H1 (cell line): ENCODE results near the gene SNED1. TPM values are rescaled to one million over a fixed set of nuclear protein-coding genes. Genes with fewer than 3 reads are reported as not detected.

ENCODE experiments used
- CTCF ChIA-PET: fragments of 300-600 bp; sonication (Branson Sonifier 250); formaldehyde crosslinking; loops from one replicate; lab custom pipeline; 2021; ENCODE audit not compliant: partially characterized antibody; lab: Charles Lee
- POLR2A ChIA-PET: fragments of 300-600 bp; sonication (Branson Sonifier 250); formaldehyde crosslinking; loops from one replicate; lab custom pipeline; 2021; ENCODE audit warnings: inconsistent platforms; ENCODE audit not compliant: partially characterized antibody; lab: Charles Lee
- DNase-seq, 2 experiments: peaks; one replicate each; pipeline versions ENCODE4 v3.0.0 to v3.0.0-alpha.2; 2010 to 2022; ENCODE audit warnings: low spot score in 2 of 2, low read depth in 1 of 2, mixed read lengths in 1 of 2
- FAIRE-seq: peaks from 2 replicates; lab custom pipeline; 2011; peaks lifted over from hg19 to GRCh38; lab: Jason Lieb, UNC
- H2AFZ ChIP-seq: 2 replicates; pipeline ENCODE4 v1.8.1; 2012; ENCODE audit warnings: low read length, inconsistent platforms
- H2AK5ac ChIP-seq: 2 replicates; pipeline ENCODE4 v1.6.1; 2013; ENCODE audit warnings: low read depth, low read length
- H2BK120ac ChIP-seq: replicated peaks from 2 replicates; pipeline ENCODE3; 2013; ENCODE audit warnings: low read depth, low read length, inconsistent platforms
- H2BK12ac ChIP-seq: 2 replicates; pipeline ENCODE4 v1.6.1; 2013; ENCODE audit warnings: low read depth, low read length
- H2BK15ac ChIP-seq: 2 replicates; pipeline ENCODE4 v1.6.1; 2013; ENCODE audit warnings: low read length
- H2BK20ac ChIP-seq: 2 replicates; pipeline ENCODE4 v1.6.1; 2013; ENCODE audit warnings: low read length
- H2BK5ac ChIP-seq: 2 replicates; pipeline ENCODE4 v1.6.1; 2013; ENCODE audit warnings: low read depth, low read length
- H3K14ac ChIP-seq: 2 replicates; pipeline ENCODE4 v1.6.1; 2013; ENCODE audit warnings: inconsistent platforms; ENCODE audit not compliant: insufficient read length
- H3K18ac ChIP-seq: 2 replicates; pipeline ENCODE4 v1.6.1; 2013; ENCODE audit warnings: low read length; ENCODE audit errors: extremely low read depth
- H3K23ac ChIP-seq: 2 replicates; pipeline ENCODE4 v1.6.1; 2013; ENCODE audit warnings: inconsistent platforms; ENCODE audit not compliant: insufficient read length
- H3K23me2 ChIP-seq: 2 replicates; pipeline ENCODE4 v1.6.1; 2013; ENCODE audit warnings: low read depth, low read length
- H3K27ac ChIP-seq: 2 replicates; pipeline ENCODE4 v1.6.1; 2011; ENCODE audit warnings: low read depth, low read length, inconsistent platforms
- H3K27me3 ChIP-seq, 4 experiments: replicated peaks in 1 of 4; 1 replicate in 1 of 4; 2 replicates in 3 of 4; pipeline versions ENCODE4 v1.6.1 to v1.8.1; 2011 to 2013; ENCODE audit warnings: low read length in 3 of 4, mild to moderate bottlenecking in 3 of 4, inconsistent platforms in 2 of 4, mixed read lengths in 2 of 4, moderate library complexity in 1 of 4; ENCODE audit not compliant: control insufficient read depth in 3 of 4, insufficient read depth in 3 of 4; ENCODE audit errors: extremely low read depth in 1 of 4
- H3K36me3 ChIP-seq, 4 experiments: 2 replicates each; pipeline versions ENCODE4 v1.6.1 to v1.8.1; 2011 to 2013; ENCODE audit warnings: mild to moderate bottlenecking in 4 of 4, low read length in 3 of 4, moderate library complexity in 2 of 4, control low read depth in 1 of 4, inconsistent platforms in 1 of 4; ENCODE audit not compliant: insufficient read depth in 4 of 4, control insufficient read depth in 2 of 4
- H3K4ac ChIP-seq: replicated peaks from 2 replicates; pipeline ENCODE3; 2013; ENCODE audit warnings: low read length, low read depth, mixed read lengths, inconsistent platforms; ENCODE audit not compliant: insufficient read length
- H3K4me1 ChIP-seq, 4 experiments: replicated peaks in 1 of 4; 1 replicate in 1 of 4; 2 replicates in 3 of 4; pipeline versions ENCODE4 v1.6.1 to v1.8.1; 2011 to 2013; ENCODE audit warnings: low read length in 3 of 4, inconsistent platforms in 2 of 4, mixed read lengths in 1 of 4; ENCODE audit not compliant: insufficient read depth in 4 of 4, control insufficient read depth in 3 of 4
- H3K4me2 ChIP-seq, 2 experiments: 2 replicates each; pipeline versions ENCODE4 v1.6.1 to v1.8.1; 2011 to 2013; ENCODE audit warnings: low read depth in 2 of 2, low read length in 2 of 2, control low read depth in 1 of 2, inconsistent platforms in 1 of 2, mild to moderate bottlenecking in 1 of 2; ENCODE audit not compliant: insufficient read depth in 1 of 2
- H3K4me3 ChIP-seq, 4 experiments: fragments of 200-600, 300-600 bp in 1 of 4; sonication (generic), shearing (Covaris generic), sonication (Bioruptor Twin) in 1 of 4; 2 replicates each; pipeline versions ENCODE4 v1.5.1 to v1.8.1; 2011 to 2016; ENCODE audit warnings: low read length in 4 of 4, low read depth in 3 of 4, control low read depth in 2 of 4, inconsistent platforms in 2 of 4, mild to moderate bottlenecking in 2 of 4, mixed read lengths in 1 of 4, moderate library complexity in 1 of 4; ENCODE audit not compliant: insufficient read depth in 2 of 4; ENCODE audit errors: extremely low read depth in 1 of 4
- H3K56ac ChIP-seq: replicated peaks from 2 replicates; pipeline ENCODE3; 2013; ENCODE audit warnings: low read depth, mild to moderate bottlenecking, mixed read lengths, low read length, inconsistent platforms; ENCODE audit not compliant: insufficient read length
- H3K79me1 ChIP-seq: 2 replicates; pipeline ENCODE4 v1.6.1; 2013; ENCODE audit warnings: low read depth, low read length, control low read depth
- H3K79me2 ChIP-seq, 2 experiments: 2 replicates each; pipeline versions ENCODE4 v1.6.1 to v1.8.1; 2012 to 2013; ENCODE audit warnings: low read length in 2 of 2, mild to moderate bottlenecking in 2 of 2, inconsistent platforms in 1 of 2; ENCODE audit not compliant: insufficient read depth in 2 of 2, control insufficient read depth in 1 of 2
- H3K9ac ChIP-seq, 4 experiments: replicated peaks in 1 of 4; 1 replicate in 1 of 4; 2 replicates in 3 of 4; pipeline versions ENCODE4 v1.6.1 to v1.8.1; 2011 to 2013; ENCODE audit warnings: low read depth in 3 of 4, low read length in 3 of 4, control low read depth in 2 of 4, mild to moderate bottlenecking in 2 of 4, moderate library complexity in 2 of 4, inconsistent platforms in 1 of 4; ENCODE audit errors: extremely low read depth in 1 of 4
- H3K9me3 ChIP-seq, 2 experiments: 2 replicates each; pipeline versions ENCODE4 v1.6.1 to v1.8.1; 2012 to 2013; ENCODE audit warnings: mild to moderate bottlenecking in 2 of 2, moderate library complexity in 2 of 2, control low read depth in 1 of 2, inconsistent platforms in 1 of 2, low read depth in 1 of 2, low read length in 1 of 2, mixed read lengths in 1 of 2; ENCODE audit not compliant: insufficient read depth in 2 of 2
- H4K20me1 ChIP-seq, 2 experiments: replicated peaks in 1 of 2; 2 replicates each; pipeline versions ENCODE3 to v1.8.1; 2011 to 2013; ENCODE audit warnings: inconsistent platforms in 2 of 2, low read length in 2 of 2, mild to moderate bottlenecking in 1 of 2; ENCODE audit not compliant: insufficient read depth in 2 of 2, control insufficient read depth in 1 of 2
- H4K5ac ChIP-seq: 2 replicates; pipeline ENCODE4 v1.6.1; 2013; ENCODE audit warnings: low read length, low read depth, mixed read lengths, inconsistent platforms; ENCODE audit not compliant: insufficient read length
- H4K8ac ChIP-seq: 2 replicates; pipeline ENCODE4 v1.8.0; 2013; ENCODE audit warnings: mild to moderate bottlenecking, moderate library complexity, low read length, inconsistent platforms; ENCODE audit not compliant: insufficient read depth; ENCODE audit errors: extremely low read depth
- H4K91ac ChIP-seq: replicated peaks from 2 replicates; pipeline ENCODE3; 2013; ENCODE audit warnings: low read length, mixed read lengths, inconsistent platforms; ENCODE audit not compliant: insufficient read length
- CBX8 ChIP-seq: fragments of 300-800, 300-1000 bp; sonication (generic); IDR thresholded peaks from 2 replicates; pipeline ENCODE4 v1.7.1; 2016; ENCODE audit warnings: low read depth, low read length, borderline replicate concordance
- CTCF ChIP-seq, 3 experiments: IDR thresholded peaks; 1 replicate in 2 of 3; 2 replicates in 1 of 3; pipeline versions ENCODE4 v1.5.1 to v1.6.1; 2011; ENCODE audit warnings: low read length in 3 of 3, mild to moderate bottlenecking in 3 of 3, inconsistent platforms in 2 of 3, low read depth in 1 of 3, moderate library complexity in 1 of 3; ENCODE audit not compliant: insufficient read depth in 1 of 3; ENCODE audit errors: control extremely low read depth in 1 of 3
- KDM1A ChIP-seq: fragments of 200-600, 300-600 bp; sonication (generic); IDR thresholded peaks from 2 replicates; pipeline ENCODE4 v1.7.1; 2016; ENCODE audit warnings: mild to moderate bottlenecking, low read length, borderline replicate concordance
- NRF1 ChIP-seq: IDR thresholded peaks from 2 replicates; pipeline ENCODE4 v1.6.1; 2011; ENCODE audit warnings: mild to moderate bottlenecking, low read depth, low read length, improper control_type of control experiment
- RNF2 ChIP-seq: fragments of 200-900, 300-1000 bp; sonication (generic); IDR thresholded peaks from 2 replicates; pipeline ENCODE4 v1.7.1; 2016; ENCODE audit warnings: borderline replicate concordance, low read depth, mild to moderate bottlenecking, antibody characterized with exemption, low read length; ENCODE audit not compliant: poor library complexity, severe bottlenecking; ENCODE audit errors: missing control alignments
- SP1 ChIP-seq: IDR thresholded peaks from 2 replicates; pipeline ENCODE4 v1.6.1; 2011; ENCODE audit warnings: low read depth, low read length
- WGBS, 2 experiments: shearing (Covaris generic) in 1 of 2; methylation state at CpG; one replicate each; pipeline versions ENCODE4 v1.1.6 to v1.1.7; 2013 to 2015; ENCODE audit warnings: low lambda C conversion rate in 2 of 2, mixed read lengths in 2 of 2, inconsistent platforms in 1 of 2, low coverage in 1 of 2, missing lambda C conversion rate in 1 of 2; ENCODE audit not compliant: insufficient replicate concordance in 2 of 2, insufficient coverage in 1 of 2, insufficient read length in 1 of 2; ENCODE audit errors: extremely low coverage in 1 of 2, missing lambda C conversion rate in 1 of 2; 5-methylcytosine and 5-hydroxymethylcytosine counted together
- polyA plus RNA-seq, 7 experiments: library from polyadenylated mRNA; depleted of rRNA in 3 of 7; stranded (reverse) in 5 of 7; unstranded in 2 of 7; fragments of >200 nt in 5 of 7; fragments of 200-250 nt in 2 of 7; gene quantifications; 1 replicate in 5 of 7; 2 replicates in 1 of 7; 4 replicates in 1 of 7; pipeline versions ENCODE4 v1.2.1 to v1.2.3, GENCODE V29; 2011 to 2013; ENCODE audit warnings: missing spikeins in 2 of 7, mixed read lengths in 2 of 7
- total RNA-seq: library from RNA; stranded (reverse); fragmentation: NEBNext Ultra II Directional; extraction: Animal tissue kit (Norgen Biotek cat#: 25700); gene quantifications from 2 replicates; pipeline ENCODE4 v1.2.1, GENCODE V29; 2021

SNED1 gene
- total and polyA plus RNA-seq, 2 of the 8 experiments (the other 6 are each of a cell fraction or from before 2014, with no cell fraction given): 1.9 TPM

DNA sequence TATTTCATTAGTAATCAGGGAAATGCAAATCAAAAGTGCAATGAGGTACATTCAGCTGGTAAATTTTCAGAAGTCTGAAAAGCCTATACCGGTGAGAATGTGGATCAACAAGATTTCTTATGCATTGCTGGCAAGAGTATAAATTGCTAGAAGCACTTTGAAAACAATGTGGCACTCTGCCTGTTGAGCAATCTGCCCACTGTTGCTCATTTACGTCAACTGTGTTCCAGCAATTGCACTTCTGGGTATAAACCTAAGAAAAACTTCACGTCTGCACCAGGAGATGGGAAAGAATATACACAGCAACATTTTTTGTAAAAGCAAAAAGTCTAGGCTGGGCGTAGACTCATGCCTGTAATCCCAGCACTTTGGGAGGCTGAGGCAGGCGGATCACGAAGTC lies 62.9 kb downstream of the SNED1 start:
- Histone ChIP-seq H2BK20ac (no peak overlapping the region), H3K4ac (no peak overlapping the region), H3K4me3 (no peak overlapping the region), H3K9ac (no peak overlapping the region), H4K5ac (no peak overlapping the region), H2BK5ac (no peak overlapping the region), H4K8ac (no peak overlapping the region), H2BK12ac (no peak overlapping the region), H2BK120ac (no peak overlapping the region), H3K36me3 (no peaks in the 10 kb centered on the region), H2BK15ac (no peak overlapping the region), H2AFZ (no peak overlapping the region), H3K4me1 (peaks cover 0 to 9% (median 2%) of the 10 kb centered on the region in 4 experiments; a peak in 3 of 7 replicates), H3K27ac (no peak overlapping the region), H3K14ac (no peak overlapping the region), H3K27me3 (no peaks in the 10 kb centered on the region), H3K18ac (no peak overlapping the region), H3K79me2 (no peaks in the 10 kb centered on the region), H3K56ac (no peak overlapping the region), H3K79me1 (no peaks in the 10 kb centered on the region), H3K9me3 (no peaks in the 10 kb centered on the region), H4K20me1 (no peaks in the 10 kb centered on the region), H4K91ac (no peak overlapping the region), H3K23me2 (no peaks in the 10 kb centered on the region), H2AK5ac (no peak overlapping the region), H3K4me2 (no peak overlapping the region), H3K23ac (no peak overlapping the region)
- POLR2A ChIA-PET: no interaction called here
- 89% methylated on average over 6 of the region's 6 CpGs; no CpG with 5 or more reads in 1 of the 2 experiments for WGBS, 2 experiments
- DNase-seq: no peak
- no peak for FAIRE-seq
- no peak for TF ChIP-seq CBX8
- TF ChIP-seq KDM1A: no peak
- TF ChIP-seq RNF2: no peak
- no peak for TF ChIP-seq NRF1
- no peak for TF ChIP-seq CTCF (IDR thresholded peaks at IDR 0.05; ENCODE audit: control extremely low read depth in 1 of 3, insufficient read depth in 1 of 3, low read depth in 1 of 3, low read length in 3 of 3)
- no peak for TF ChIP-seq SP1
- CTCF ChIA-PET: interaction anchor here (1.1 to 1.6 kb wide), 2 partner anchors 17 to 204 kb away, joined by 4 to 7 read pairs; no protein-coding TSS in a partner anchor
